Germinal center (tissue), 1 donor: Measurements from ENCODE around the gene KLK13.

ENCODE experiments used
- DNase-seq: peaks from one replicate; pipeline ENCODE4 v3.0.0; 2012; ENCODE audit warnings: mixed read lengths, low spot score

The KLK13 gene

DNA sequence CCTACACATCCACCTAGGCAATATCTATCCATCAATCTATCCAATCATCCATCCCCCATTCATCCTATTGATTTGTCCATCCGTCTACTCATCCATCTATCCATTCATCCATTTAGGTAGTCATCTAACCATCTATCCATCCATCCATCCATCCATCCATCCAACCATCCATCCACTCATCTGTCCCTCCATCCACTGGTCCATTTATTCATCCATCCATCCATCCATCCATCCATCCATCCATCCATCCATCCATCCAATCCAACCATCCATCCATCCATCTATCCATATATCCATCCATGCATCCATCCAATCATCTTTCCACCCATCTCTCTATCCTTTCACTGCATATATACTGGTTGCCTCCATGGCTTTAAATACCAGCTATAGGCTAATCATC, 3.9 kb downstream of the KLK13 start:
- no peak for DNase-seq

DNA sequence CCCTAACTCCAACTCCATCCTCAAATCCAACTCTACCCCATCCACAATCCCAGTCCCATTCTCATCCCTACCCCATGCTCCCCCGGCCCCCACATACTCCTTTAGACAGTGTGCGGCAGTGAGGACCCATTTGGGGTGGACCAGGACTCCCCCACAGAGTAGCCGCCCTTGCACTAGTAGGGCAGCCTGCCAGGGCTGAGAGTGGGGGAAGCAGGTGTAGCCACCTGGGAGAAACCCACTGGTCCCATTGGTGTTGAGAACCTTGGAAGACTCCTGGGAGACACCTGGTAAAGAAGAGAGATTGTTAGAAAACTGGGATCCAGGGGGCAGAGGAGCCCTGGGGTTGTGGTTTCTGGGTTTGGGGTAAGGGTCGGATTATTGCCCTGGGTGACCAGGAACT, 4.6 kb downstream of the KLK13 start:
- DNase-seq, result no peak

DNA sequence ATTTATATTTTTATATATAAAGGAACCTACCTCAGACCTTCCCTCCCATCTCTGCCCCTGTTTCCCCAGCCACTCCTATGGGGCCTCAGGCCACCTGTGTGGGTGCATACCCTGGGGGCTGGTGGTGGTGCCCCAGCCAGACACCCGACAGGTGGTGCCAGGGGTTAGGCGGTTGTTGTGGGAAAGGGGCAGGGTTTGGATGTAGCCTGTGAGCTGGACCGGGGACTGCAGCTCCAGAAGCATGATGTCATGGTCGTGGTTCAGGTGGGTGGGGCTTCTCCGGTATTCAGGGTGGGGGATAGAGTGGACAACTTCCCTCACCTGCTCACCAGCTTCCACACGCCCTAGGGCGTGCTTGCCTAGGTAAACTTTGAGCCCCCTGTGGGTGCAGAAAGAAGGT, 5.2 kb downstream of the KLK13 start:
- no peak for DNase-seq

DNA sequence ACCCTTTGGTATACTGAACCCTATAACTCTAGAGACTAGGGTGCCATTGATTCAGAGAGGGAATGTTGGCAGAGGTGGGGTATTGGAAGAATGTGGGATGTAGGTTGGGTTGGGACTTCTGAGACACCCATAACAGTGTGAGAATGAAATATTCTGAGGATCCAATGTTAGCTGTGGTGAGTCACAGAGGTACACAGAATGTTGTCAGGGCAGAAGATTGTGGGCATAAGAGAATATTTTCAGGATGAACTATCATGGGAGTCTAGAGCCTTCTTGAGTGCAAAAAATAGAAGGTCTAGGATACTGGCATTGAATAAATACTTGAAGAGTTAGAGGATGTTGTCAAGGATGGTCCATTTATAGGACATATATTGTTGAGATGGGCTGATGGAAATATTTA, 9.0 kb downstream of the KLK13 start:
- DNase-seq, result no peak

DNA sequence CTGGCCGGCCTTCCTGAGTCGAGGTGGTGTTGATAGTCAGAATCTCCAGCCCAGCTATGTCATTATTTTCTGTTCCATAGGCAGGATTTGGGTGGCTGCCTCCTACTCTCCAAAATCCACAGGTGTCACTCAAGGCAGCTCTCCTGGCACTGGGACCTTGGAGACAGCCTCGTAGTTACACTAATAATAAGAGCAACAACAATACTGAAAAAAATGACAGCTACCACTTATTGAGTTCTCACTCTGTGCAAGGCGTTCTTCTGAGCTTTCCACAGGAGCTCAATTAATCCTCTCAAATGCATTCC, 17.9 kb downstream of the KLK13 start:
- no peak for DNase-seq

DNA sequence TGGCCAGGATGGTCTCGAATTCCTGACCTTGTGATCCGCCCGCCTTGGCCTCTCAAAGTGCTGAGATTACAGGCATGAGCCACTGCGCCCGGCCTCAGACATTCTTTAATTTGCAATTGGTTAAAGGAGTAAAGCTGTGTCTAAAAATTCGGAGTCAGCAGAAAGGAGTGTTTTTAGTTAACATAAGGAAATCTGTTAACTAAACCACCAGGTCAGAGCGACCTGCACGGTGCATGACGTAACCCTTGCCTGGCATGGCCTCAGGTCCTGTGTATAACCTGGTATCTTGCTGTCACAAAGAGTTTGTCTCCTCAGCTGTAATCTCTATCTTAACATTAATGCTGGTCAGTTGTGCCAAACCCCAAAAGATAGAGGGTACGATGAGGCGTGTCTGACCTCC, 20.6 kb downstream of the KLK13 start:
- DNase-seq, result no peak

DNA sequence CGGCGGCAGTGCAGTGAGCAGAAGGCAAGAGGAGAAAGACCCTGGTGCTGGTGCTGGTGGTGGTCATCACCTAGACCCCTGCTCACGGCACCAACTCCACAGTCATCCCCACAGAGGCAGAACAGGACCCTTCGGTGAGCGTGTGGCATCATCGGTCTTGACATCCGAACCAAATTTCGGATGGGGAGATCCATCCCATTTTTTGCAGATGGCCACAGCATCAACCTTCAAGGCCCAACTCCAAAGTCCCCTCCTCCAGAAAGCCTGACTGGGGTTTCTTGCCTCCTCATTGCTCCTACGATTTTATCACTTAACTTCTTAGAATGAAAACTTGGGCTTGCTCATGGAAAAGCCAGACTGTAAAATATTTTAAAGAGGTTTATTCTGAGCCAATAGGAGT, 21.4 kb downstream of the KLK13 start:
- DNase-seq, result no peak

DNA sequence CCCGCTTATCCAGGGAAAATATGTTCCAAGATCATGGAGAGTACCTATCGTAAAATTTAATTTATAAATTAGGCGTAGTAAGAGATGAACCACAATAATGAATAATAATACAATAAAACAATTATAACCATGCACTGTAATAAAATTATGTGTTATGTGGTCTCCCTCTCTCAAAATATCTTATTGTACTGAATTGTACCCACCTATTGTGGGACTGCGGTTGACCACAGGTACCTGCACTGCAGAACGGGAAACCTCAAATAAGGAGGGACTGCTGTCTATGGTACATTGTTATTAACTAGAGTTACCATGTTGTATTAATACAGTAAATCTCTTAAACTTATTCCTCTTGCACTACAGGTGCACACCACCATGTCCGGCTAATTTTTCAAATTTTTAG, 24.7 kb downstream of the KLK13 start:
- DNase-seq, result no peak

DNA sequence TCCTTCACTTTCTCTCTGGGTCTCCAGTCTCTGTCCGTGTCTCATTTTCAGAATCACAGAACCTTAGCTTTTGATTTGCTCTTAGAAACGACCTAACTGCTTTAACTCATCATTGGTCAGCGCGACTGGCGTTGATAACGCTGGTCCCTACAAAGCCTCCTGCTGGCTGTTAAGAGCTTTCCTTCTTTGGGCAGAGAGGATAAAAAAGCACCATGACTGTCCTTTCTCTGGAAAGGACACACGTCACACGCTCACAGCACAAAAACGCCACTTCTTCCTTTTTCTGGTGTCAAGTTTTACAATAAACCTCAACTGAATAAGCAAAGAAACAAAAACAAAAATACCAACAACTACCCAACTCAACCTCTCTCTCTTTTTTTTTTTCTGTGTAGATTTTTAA, 28.4 kb downstream of the KLK13 start:
- no peak for DNase-seq

DNA sequence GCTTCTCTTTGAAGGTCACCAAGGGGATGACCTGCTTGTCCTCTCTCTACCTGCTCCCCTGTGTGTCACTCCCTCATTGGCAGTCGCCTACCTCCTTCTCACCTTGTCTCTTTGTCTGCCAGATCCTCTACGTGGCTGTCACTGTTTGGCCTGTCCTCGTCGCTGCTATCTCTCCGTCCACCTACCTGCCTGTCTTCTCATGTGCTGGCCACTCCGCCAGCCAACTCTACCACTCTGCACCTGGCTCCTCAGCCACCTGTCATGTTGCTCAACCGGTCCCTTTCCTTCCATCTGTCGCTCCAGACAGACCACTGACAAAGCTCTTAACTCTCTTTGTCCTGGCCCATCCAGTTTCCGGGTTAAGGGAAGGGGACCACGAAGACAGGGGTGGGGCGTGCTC, 30.2 kb downstream of the KLK13 start, which contains the start of gene KLK12:
Gene KLK12, minus strand, starts transcription at position 299 of the 400 bp plus-strand sequence. CDS start 381 bp downstream, outside the sequence.
- DNase-seq, result no peak

DNA sequence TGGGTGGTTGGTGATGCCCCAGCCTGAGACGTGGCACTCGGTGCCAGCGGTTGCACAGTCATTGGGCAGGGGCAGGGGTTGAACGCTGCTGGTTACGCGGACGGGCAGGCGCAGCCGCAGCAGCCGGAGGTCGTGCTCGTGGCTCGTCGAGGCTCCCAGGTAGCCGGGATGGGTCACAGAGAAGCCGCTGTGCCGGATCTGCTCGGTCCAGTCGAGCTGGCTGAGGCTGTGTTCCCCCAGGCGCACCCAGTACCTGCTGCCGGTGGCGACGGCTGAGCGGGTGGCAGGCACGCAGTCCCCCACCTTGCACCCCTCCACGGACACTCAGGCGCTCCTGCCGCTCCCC, 33.0 kb downstream of the KLK13 start:
- no peak for DNase-seq

DNA sequence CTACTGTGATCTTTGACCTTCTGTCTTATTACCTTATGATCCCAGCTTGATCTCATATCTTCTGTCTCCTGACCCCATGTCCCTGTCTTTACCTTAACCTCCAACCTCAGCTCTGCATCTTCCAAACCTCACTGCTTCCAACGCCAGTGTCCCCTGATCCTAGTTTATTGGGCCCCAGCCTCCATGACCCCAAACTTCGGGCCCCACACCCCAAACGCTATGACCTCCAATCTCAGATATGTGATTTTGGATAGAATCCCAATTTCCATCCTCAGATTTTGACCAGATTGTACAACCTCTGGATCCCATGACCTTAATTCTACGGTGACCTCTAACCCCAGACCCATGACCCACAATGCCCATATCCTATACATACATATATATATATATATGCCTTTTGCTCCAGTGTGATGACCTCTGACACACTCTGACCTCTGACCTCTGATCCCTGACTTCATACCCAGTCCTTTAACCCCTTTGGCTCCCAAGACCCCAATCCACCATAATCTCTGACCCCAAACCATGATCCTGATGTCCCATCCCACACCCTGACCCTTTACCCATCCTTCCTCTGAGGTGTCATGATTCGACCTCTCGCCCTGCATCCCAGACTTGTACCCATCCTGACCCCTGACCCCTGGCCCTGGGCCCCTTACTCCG, 33.5 kb downstream of the KLK13 start:
- DNase-seq, result no peak

DNA sequence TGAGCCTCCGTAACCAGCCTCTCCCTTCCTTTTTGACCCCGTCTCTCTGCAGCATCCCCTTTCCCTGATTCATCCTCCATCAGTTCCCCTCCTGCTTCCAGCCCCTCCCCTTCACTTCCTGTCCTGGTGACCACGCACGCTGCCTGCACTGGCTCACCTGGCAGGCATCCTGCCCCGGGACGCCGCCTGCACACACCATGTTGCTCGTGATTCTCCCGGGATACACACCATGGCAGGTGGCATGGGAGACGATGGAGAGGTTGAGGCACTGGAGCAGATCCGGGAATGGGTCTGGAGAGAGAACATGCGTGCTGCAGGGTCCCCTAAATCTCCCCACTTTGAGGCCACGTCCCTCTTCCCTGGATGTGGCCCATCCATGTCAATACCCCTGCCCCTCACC, 34.3 kb downstream of the KLK13 start:
- DNase-seq, result no peak

DNA sequence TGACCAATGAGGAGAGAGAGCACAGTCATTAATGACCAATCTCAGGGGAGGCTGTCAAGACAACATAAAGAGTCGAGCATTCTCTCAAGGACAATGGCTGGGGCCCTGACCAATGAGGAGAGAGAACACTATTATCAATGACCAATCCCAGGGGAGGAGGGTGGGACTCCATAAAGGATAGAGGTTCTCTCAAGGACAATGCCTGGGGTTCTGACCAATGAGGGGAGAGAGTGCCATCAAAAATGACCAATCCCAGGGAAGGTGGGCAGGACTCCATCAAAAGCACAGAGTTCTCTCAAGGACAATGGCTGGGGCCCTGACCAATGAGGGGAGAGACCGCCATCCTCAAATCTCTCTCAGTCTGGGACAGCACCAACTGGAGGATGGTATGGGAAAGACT, 35.2 kb downstream of the KLK13 start:
- DNase-seq, result no peak

DNA sequence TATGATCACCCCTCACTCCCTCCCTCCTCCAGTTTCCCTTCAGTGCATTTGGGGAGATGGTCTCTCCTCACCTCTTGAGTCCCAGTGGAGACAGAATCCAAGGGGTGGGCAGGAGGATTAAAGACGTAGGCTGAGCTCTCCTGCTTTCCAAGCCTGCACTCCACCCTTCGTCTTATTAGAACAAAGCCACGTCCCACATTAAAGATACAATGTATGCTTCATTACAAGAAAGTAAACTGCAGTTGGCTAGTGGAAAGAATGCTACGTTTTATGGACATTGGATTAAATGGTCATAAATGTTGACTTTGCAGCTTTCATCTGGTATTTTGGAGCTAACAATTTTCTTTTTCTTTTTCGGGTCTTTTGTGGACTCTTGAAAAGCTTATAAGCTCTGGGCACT, 37.0 kb downstream of the KLK13 start:
- DNase-seq, result no peak

DNA sequence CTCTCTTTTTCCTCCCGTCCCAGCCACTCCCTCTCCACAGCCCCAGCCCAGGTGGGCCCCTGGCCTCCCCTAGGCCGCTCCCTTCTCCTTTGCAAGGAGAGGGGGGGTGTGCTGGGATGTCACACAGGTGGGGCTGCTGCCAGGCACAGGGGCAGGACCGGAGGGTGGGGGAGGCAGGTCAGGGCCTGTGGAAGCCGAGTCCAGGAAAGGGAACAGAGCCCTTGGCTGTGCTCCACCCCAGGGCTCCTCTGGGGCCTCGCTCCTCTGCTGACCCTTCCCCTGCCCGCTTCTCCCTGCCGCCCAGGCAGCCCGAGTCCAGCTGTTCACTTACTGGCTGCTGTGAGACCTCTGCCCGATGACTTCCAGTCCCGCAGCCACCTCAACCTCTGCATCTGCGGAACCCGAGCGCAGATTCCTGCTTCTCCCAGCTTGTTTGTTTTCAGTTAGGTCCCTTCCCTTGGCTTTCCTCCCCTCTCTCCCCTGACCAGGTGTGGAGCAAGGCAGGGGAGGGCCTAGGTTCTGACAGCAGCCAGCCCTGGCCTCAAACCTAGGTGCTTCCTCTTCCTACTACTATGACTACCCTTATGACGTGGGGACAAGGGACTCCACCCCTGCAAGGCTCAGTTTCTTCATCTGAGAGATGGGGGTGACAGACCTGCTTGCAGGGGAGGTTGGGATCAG, 37.6 kb downstream of the KLK13 start:
- no peak for DNase-seq

DNA sequence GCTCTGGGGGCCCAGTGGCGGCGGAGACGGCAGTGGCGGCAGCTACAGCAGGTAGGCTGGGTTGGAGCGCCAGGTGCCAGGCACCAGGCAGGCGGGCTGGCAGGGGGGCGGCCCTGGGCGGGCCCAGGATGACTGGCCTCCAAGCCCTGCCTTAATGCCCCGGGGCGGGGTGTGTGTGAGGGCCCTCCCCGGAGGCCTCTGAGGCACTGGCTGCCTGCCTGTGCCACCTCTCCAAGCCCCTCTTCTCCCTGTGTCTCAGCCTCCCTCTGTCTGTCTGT, 38.4 kb downstream of the KLK13 start, which contains the start of gene KLK11:
Gene KLK11, minus strand, starts transcription at position 63 of the 278 bp plus-strand sequence. CDS start 985 bp downstream, outside the sequence.
- no peak for DNase-seq

DNA sequence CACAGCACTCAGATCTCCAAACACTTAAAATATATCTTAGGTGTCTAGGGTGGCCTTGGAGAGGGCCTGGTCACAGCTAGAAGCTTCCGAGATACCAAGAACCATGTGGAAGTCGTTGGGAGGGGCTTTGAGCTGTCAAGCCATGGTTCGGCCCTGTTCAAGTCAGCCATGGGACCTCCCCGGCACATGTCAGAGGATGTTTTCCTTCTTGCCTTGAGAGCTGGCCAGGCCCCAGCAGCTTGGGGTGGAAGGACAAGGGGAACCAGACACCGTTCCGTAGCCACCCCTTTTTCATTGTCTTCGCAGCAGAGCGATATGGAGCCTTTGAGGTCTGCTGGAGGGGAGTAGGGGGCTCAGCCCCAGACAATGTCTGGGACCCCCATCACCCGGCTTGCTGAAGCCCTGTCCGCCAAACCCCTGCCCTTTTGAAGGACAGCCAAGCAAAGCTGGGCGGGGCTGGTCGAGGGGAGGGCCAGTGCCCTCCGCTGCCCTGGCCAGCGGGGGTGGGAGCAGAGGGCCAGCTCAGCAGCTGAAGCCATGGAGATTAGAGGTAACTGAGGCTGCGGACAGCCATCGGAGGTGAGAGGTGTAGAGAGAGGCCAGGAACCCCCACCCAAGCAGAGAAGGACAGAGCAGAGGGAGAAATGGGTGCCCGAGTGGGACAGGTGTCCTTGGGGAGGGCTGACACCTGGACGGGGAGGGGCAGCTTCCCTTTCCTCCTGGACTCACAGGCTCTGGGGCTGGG, 38.9 kb downstream of the KLK13 start:
- DNase-seq, result no peak

DNA sequence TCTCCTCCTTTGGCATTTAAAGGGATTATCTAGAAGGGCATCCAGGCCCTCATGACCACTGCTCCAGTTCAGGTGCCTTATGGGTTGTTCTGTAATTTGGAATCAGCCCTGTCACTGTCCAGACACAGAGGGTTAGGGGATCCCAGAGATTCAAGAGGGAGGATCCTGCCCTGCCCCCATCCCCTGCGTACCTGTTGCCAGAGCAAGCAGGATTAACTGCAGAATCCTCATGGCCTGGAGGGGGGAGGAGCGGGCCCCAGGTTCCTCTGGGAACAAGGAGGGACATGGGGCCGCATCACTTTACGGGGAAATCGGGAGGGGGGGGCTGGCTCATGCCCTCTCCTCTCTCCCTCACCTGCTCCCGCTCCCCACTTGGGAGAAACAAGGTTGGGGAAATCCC, 39.5 kb downstream of the KLK13 start:
- DNase-seq, result no peak

DNA sequence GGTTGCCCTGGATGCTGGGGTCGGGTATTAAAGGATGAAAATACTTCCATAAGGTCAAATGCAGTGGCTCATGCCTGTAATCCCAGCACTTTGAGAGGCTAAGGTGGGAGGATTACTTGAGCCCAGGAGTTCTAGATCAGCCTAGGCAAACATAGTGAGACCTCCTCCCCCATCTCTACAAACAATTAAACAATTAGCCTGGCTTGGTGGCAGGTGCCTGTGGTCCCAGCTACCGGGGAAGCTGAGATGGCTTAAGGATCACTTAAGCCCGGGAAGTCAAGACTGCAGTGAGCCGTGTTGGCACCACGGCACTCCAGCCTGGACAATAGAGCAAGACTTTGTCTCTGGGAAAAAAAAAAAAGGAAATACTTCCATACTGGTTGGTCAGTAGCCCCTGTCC, 40.0 kb downstream of the KLK13 start:
- no peak for DNase-seq

DNA sequence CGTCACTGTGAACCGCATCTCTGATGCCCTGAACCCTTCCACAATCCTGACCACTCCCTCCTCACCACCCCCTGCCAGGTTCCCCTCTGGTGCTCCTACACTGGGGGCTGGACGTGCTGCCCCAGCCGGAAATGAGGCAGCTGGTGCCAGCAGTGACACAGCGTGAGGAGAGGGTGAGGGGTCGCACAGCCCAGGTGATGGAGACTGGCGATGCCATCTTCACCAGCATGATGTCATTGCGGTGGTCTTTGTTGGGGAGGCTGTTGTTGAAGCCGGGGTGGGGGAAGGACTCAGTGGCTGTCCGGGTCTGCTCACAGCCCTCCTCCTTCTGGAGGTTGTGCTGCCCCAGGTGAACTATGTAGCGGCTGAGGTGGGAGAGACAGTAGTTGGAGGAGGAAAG, 40.9 kb downstream of the KLK13 start:
- DNase-seq, result no peak

DNA sequence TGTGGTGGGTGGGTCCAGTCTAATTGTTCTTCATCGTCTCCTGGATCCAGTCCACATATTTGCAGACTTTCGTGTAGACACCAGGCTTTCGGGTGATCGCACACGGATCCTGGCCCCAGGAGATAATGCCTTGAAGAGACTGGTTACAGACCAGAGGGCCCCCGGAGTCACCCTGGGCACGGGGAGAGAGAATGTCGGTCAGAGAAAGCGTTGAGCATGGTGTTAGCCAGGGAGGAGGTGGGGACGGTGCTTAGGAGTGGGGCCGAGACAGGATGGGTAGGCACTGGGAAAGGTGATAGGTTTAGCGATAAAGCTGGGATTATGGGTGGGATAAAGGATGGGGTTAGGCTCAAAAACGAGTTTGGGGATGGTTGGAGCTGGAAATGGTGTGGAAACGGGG, 42.4 kb downstream of the KLK13 start:
- no peak for DNase-seq

DNA sequence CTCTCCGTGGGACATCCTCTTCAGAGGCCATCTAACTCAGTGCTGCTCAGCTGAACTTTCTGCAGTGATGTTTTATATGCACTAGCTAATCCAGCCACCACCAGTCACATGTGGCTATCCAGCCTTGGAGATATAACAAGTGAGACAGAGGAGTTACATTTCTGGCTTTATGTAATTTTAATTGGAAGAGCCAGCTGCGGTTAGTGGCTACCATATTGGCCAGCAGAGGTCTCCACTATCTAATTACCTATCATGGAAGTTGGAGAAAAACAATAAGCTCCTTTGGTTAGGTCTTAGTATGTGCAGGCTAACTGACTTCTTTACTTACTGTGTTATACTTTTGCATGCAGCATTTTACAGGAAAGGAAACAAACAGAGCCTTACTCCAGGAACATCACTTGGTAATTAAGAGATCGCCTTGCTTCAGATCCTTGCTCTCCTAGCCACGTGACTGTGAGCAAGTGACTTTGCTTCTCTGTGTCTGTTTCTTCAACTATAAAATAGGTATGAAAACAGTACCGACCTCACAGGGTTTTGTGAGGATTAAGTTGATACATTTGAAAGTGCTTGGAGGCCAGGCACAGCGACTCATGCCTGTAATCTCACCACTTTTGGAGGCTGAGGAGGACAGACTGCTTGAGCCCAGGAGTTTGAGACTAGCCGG, 43.8 kb downstream of the KLK13 start:
- DNase-seq, result no peak
